RWPE2 (cell line): ENCODE measurements around the gene HSP90B1.

ENCODE experiments used
- ATAC-seq: fragments of 200-7000 bp; cut with Tn5 transposase; 3 replicates; pipeline ENCODE4 v1.9.1; 2021; ENCODE audit warnings: low read depth
- DNase-seq: peaks from one replicate; pipeline ENCODE4 v3.0.0-alpha.2; 2020; ENCODE audit warnings: low spot score
- H3K27ac ChIP-seq: fragments of 450-650 bp; 2 replicates; pipeline ENCODE4 v1.5.1; 2017; ENCODE audit warnings: mild to moderate bottlenecking; ENCODE audit not compliant: poor library complexity, severe bottlenecking
- H3K27me3 ChIP-seq: fragments of 250-450 bp; sonication (Bioruptor Pico); 2 replicates; pipeline ENCODE4 v1.5.1; 2021; ENCODE audit warnings: mild to moderate bottlenecking, moderate library complexity; ENCODE audit not compliant: insufficient read depth, poor library complexity, severe bottlenecking
- H3K36me3 ChIP-seq: fragments of 250-450 bp; sonication (Bioruptor Pico); 2 replicates; pipeline ENCODE4 v1.5.1; 2020; ENCODE audit warnings: low read depth, mild to moderate bottlenecking, moderate library complexity
- H3K4me1 ChIP-seq: fragments of 250-450 bp; sonication (Bioruptor Pico); 2 replicates; pipeline ENCODE4 v1.5.1; 2021; ENCODE audit warnings: mild to moderate bottlenecking, moderate library complexity; ENCODE audit not compliant: insufficient read depth, poor library complexity, severe bottlenecking
- H3K4me3 ChIP-seq: fragments of 250-450 bp; sonication (Bioruptor Pico); 2 replicates; pipeline ENCODE4 v1.5.1; 2021; ENCODE audit warnings: mild to moderate bottlenecking, moderate library complexity; ENCODE audit not compliant: severe bottlenecking
- H3K9me3 ChIP-seq: fragments of 250-450 bp; sonication (Bioruptor Pico); 2 replicates; pipeline ENCODE4 v1.5.1; 2021; ENCODE audit warnings: mild to moderate bottlenecking, moderate library complexity; ENCODE audit not compliant: severe bottlenecking
- CTCF ChIP-seq: fragments of 450-650 bp; IDR thresholded peaks from one replicate; pipeline ENCODE4 v1.5.1; 2017; ENCODE audit warnings: mild to moderate bottlenecking, moderate library complexity; ENCODE audit not compliant: poor library complexity, severe bottlenecking

HSP90B1 gene

GRCh38 chr12:103996595-103996994, 66.4 kb downstream of the HSP90B1 start:
- no peaks in the 10 kb centered on the region for H3K27me3 ChIP-seq
- DNase-seq (no peak), ATAC-seq (no peak; the same call in 2 of the 3 replicates)
- TF ChIP-seq CTCF = no peak
- no peak overlapping the region for H3K27ac ChIP-seq
- no peaks in the 10 kb centered on the region for H3K36me3 ChIP-seq
- no peaks in the 10 kb centered on the region for H3K4me1 ChIP-seq
- H3K9me3 ChIP-seq = no peaks in the 10 kb centered on the region
- H3K4me3 ChIP-seq = no peak overlapping the region

- ATAC-seq = no peak
- Histone ChIP-seq H3K4me1 (no peaks in the 10 kb centered on the region), H3K4me3 (no peak overlapping the region), H3K27ac (no peak overlapping the region), H3K27me3 (no peaks in the 10 kb centered on the region), H3K36me3 (no peaks in the 10 kb centered on the region), H3K9me3 (no peaks in the 10 kb centered on the region)
- DNase-seq = no peak
- TF ChIP-seq CTCF = no peak
Measured at GRCh38 chr12:103997286-103997900, 67.2 kb downstream of the HSP90B1 start.
